ENCODE results near the gene LIME1. TPM values are rescaled to one million over a fixed set of nuclear protein-coding genes. Genes with fewer than 3 reads are reported as not detected.

LIME1 gene
- total RNA-seq, 4 donors from 2014 or later, result 8.7 to 25.0 (median 11.5) TPM

DNA sequence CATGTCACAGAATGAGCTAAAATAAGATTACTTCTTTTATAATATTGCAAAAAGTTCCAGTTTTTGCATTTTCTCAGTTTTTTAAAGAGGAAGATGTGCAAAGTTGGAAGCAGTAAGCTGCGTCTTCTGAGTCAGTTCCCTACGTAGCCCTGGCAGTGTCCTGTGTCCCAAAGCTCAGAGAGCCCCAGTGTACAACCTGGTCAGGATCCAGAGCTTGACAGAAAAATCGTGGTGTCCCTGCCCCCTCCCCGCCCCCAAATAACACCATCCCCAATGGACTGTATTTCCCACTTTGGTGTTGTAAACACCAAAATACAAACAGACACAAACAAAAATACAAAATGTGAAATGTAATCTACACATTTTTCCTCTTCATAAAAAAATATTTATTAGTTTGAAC, 7.7 kb downstream of the LIME1 start:
- DNase-seq, result no peak
- intact Hi-C loops (cut with DNase I), result loop anchor here (5.0 kb wide), 1 partner anchor 207 kb away; the partner anchor contains the start of gene PTK6
- no peaks in the 10 kb centered on the region for H3K9me3 ChIP-seq
- 70 to 80% methylated on average over 4 of the region's 4 CpGs for WGBS, 2 donors
- peaks cover 20 to 21% of the 10 kb centered on the region in 2 donors for H3K36me3 ChIP-seq
- no peak overlapping the region for H3K27ac ChIP-seq
- no peaks in the 10 kb centered on the region for H3K27me3 ChIP-seq
- H3K4me3 ChIP-seq (replicated peaks in 1 of 3), result no peak overlapping the region
- H3K4me1 ChIP-seq, result peaks cover 9 to 14% of the 10 kb centered on the region in 2 donors
- TF ChIP-seq, protein P1, sequence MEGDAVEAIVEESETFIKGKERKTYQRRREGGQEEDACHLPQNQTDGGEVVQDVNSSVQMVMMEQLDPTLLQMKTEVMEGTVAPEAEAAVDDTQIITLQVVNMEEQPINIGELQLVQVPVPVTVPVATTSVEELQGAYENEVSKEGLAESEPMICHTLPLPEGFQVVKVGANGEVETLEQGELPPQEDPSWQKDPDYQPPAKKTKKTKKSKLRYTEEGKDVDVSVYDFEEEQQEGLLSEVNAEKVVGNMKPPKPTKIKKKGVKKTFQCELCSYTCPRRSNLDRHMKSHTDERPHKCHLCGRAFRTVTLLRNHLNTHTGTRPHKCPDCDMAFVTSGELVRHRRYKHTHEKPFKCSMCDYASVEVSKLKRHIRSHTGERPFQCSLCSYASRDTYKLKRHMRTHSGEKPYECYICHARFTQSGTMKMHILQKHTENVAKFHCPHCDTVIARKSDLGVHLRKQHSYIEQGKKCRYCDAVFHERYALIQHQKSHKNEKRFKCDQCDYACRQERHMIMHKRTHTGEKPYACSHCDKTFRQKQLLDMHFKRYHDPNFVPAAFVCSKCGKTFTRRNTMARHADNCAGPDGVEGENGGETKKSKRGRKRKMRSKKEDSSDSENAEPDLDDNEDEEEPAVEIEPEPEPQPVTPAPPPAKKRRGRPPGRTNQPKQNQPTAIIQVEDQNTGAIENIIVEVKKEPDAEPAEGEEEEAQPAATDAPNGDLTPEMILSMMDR (IDR thresholded peaks at IDR 0.05), result no peak
- no peak for TF ChIP-seq POLR2A (IDR thresholded peaks at IDR 0.05)

DNA sequence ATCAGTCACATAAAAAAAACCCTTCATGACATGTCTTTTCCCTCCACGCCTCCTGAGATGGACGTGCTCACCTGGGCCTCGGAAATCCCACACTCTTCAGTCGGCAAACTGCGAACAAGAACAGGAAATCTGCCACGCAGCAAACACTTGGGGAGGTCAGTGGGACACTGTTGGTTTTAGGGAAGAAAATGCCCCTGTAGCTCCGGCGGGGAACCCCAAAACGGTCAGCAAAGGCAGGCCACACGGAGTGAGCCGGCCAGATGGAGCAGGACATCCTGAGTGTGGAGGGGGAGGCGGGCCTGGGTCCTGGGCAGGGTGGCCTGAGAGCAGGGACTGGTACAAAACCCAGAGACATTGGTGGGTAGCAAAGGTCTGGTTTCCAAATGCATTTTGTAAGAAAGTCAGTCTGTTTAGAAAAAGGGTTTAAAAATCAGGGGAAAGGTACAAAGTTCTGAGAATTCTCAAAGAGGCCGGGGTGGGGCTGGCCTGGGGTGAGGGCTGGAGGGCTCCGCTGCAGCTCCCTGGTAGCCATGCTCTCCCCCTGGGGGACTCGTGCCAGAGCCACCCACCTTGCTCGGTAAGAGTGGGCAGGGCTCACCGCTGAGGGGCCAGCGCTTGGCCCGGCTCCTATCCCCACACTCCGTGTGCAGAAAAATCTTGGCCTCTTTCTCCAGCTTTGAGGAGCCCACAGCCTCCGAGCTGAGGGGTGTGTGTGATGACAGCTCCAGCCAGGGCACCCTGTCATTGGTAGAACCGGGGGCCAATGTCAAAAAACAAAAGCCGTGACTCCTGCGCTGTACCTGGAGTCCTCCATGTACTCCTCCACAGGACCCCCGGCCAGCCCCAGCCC, 8.3 kb downstream of the LIME1 start:
- intact Hi-C loops (cut with DNase I), result loop anchor here (5.0 kb wide), 1 partner anchor 207 kb away; the partner anchor contains the start of gene PTK6
- peaks cover 9 to 13% of the 10 kb centered on the region in 2 donors for H3K4me1 ChIP-seq
- no peak overlapping the region for H3K27ac ChIP-seq
- no peaks in the 10 kb centered on the region for H3K27me3 ChIP-seq
- no peaks in the 10 kb centered on the region for H3K9me3 ChIP-seq
- TF ChIP-seq POLR2A (IDR thresholded peaks at IDR 0.05), result no peak
- TF ChIP-seq, protein P1 (IDR thresholded peaks at IDR 0.05), result no peak
- 78 to 84% methylated on average over 23 to 25 of the region's 25 CpGs for WGBS, 2 donors
- H3K36me3 ChIP-seq, result peaks cover 20 to 21% of the 10 kb centered on the region in 2 donors
- no peak for DNase-seq
- no peak overlapping the region for H3K4me3 ChIP-seq (replicated peaks in 1 of 3)

DNA sequence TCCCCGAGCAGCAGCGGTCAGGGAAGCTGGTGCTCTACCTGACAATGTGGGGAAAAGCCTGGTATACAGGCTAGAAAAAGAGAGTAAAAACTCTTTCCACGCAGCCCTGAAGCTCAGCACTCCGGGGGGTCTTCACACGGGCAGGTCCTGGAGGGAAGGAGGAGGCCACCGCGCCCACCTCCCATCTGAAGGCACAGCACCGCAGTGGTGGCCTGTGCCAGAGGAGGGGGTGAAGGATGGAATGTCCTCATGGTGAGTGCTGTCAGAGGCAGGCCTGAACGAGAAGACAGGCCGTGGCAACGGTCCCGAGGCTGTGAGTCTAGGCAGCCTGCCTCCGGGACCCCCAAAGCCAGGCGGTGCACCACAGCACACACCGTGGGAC, 9.0 kb downstream of the LIME1 start:
- Histone ChIP-seq H3K36me3 (peaks cover 20 to 21% of the 10 kb centered on the region in 2 donors), H3K27me3 (no peaks in the 10 kb centered on the region), H3K4me3 (replicated peaks in 1 of 3) (no peak overlapping the region), H3K9me3 (no peaks in the 10 kb centered on the region), H3K27ac (no peak overlapping the region), H3K4me1 (peaks cover 9 to 13% of the 10 kb centered on the region in 2 donors)
- WGBS, 2 donors, result 83 to 84% methylated on average over 15 of the region's 15 CpGs
- intact Hi-C loops (cut with DNase I), result no loop called here
- no peak for DNase-seq
- TF ChIP-seq, protein P1 (IDR thresholded peaks at IDR 0.05), result no peak
- no peak for TF ChIP-seq POLR2A (IDR thresholded peaks at IDR 0.05)

DNA sequence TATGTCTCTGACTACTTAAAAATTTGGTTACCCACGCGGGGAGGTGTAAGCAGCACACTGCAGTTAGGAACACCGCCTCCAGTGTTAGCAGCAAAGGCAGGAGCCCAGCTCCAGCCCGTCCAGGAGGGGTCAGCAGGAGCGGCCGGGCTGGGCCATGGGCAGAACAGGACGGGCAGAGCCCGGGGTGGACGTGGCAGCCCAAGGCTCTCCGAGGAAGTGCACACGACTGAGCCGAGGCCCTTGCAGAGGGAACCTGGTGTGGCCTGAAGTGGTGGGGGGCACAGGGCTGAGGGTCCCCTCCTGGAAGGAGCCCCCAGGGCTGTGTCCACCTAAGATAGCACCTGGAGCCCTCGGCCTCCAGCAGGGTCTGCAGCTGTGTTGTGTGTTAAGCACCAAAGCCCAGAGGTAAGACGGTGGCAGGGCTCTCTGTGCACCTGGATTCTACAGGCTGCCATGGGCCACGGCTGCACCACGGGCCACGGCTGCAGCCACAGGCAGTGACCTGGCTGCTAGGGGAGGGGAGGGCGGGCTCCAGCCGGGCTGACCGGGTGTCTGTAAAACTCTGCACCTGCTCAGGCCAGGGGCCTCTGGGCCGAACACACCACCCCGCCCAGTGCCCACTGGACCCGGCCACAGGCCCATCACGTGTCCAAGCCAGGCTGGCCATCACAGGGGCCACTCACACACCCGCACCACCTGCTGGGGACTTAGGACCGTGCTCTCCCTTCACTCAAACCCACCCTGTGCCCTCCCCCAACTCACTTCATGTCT, 9.7 kb downstream of the LIME1 start:
- 88 to 95% methylated on average over 13 to 21 of the region's 26 CpGs for WGBS, 2 donors
- no peaks in the 10 kb centered on the region for H3K27me3 ChIP-seq
- intact Hi-C loops (cut with DNase I), result no loop called here
- no peak overlapping the region for H3K4me3 ChIP-seq (replicated peaks in 1 of 3)
- DNase-seq, result no peak
- H3K4me1 ChIP-seq, result peaks cover 6 to 9% of the 10 kb centered on the region in 2 donors
- peaks cover 20 to 21% of the 10 kb centered on the region in 2 donors for H3K36me3 ChIP-seq
- no peak overlapping the region for H3K27ac ChIP-seq
- TF ChIP-seq POLR2A (IDR thresholded peaks at IDR 0.05), result no peak
- TF ChIP-seq, protein P1 (IDR thresholded peaks at IDR 0.05), result no peak
- no peaks in the 10 kb centered on the region for H3K9me3 ChIP-seq
